Hepatocyte (in vitro differentiated cells): ENCODE measurements around the gene HYCC2. TPM values are rescaled to one million over a fixed set of nuclear protein-coding genes. Genes with fewer than 3 reads are reported as not detected.
"Not testable (repeated sequence)": the region's sequence is repeated elsewhere in the genome, so short reads cannot be mapped to it uniquely, and the experiment has no call there.

Experiments
- DNase-seq: peaks from one replicate; pipeline ENCODE4 v3.0.0-alpha.2; 2016; ENCODE audit warnings: low spot score
- H2AFZ ChIP-seq: fragments of 200-600 bp; sonication (generic); 2 replicates; pipeline ENCODE4 v1.6.0; 2016; ENCODE audit warnings: antibody characterized with exemption, mild to moderate bottlenecking
- H3K27ac ChIP-seq: fragments of 200-600 bp; sonication (generic); 2 replicates; pipeline ENCODE4 v1.5.1; 2016; ENCODE audit warnings: mild to moderate bottlenecking
- H3K27me3 ChIP-seq: fragments of 200-600 bp; sonication (generic); 2 replicates; pipeline ENCODE4 v1.6.1; 2016
- H3K36me3 ChIP-seq: fragments of 200-600 bp; sonication (generic); replicated peaks from 2 replicates; pipeline ENCODE4 v1.5.1; 2016; ENCODE audit warnings: low read depth; ENCODE audit not compliant: insufficient read depth
- H3K4me1 ChIP-seq: fragments of 200-600 bp; sonication (generic); 2 replicates; pipeline ENCODE4 v1.5.1; 2016; ENCODE audit warnings: mild to moderate bottlenecking, moderate library complexity; ENCODE audit not compliant: insufficient read depth
- H3K4me2 ChIP-seq: fragments of 200-600 bp; sonication (generic); 2 replicates; pipeline ENCODE4 v1.6.0; 2016
- H3K4me3 ChIP-seq: fragments of 200-600 bp; sonication (generic); 2 replicates; pipeline ENCODE4 v1.5.1; 2016; ENCODE audit warnings: mild to moderate bottlenecking
- H3K79me2 ChIP-seq: fragments of 200-600 bp; sonication (generic); 2 replicates; pipeline ENCODE4 v1.6.0; 2017; ENCODE audit warnings: mild to moderate bottlenecking
- H3K9me2 ChIP-seq: fragments of 200-600 bp; sonication (generic); replicated peaks from 2 replicates; pipeline ENCODE4 v1.6.0; 2017; ENCODE audit warnings: mild to moderate bottlenecking; ENCODE audit not compliant: insufficient read depth
- H3K9me3 ChIP-seq: fragments of 200-600 bp; sonication (generic); 2 replicates; pipeline ENCODE4 v1.5.1; 2016; ENCODE audit warnings: low read depth, mild to moderate bottlenecking
- H4K20me1 ChIP-seq: fragments of 200-600 bp; sonication (generic); 2 replicates; pipeline ENCODE4 v1.6.0; 2016; ENCODE audit warnings: mild to moderate bottlenecking; ENCODE audit not compliant: insufficient read depth, poor library complexity, severe bottlenecking
- EZH2 ChIP-seq: fragments of 200-600 bp; sonication (generic); IDR thresholded peaks from 2 replicates; pipeline ENCODE4 v1.6.1; 2016; ENCODE audit warnings: antibody characterized with exemption, mild to moderate bottlenecking, borderline replicate concordance
- EZH2phosphoT487 ChIP-seq: fragments of 200-600 bp; sonication (generic); IDR thresholded peaks from one replicate; pipeline ENCODE4 v1.6.1; 2018; ENCODE audit warnings: antibody characterized with exemption, mild to moderate bottlenecking, low read depth, moderate library complexity; ENCODE audit not compliant: unreplicated experiment, severe bottlenecking
- WGBS: methylation state at CpG from one replicate; pipeline ENCODE4 v1.1.6; 2016; ENCODE audit warnings: low lambda C conversion rate; ENCODE audit errors: missing lambda C conversion rate; 5-methylcytosine and 5-hydroxymethylcytosine counted together
- polyA plus RNA-seq: library from polyadenylated mRNA; unstranded; fragments of >200 nt; fragmentation: Nextera tagmentation; extraction: Ambion mirVana; gene quantifications from 2 replicates; pipeline ENCODE4 v1.2.1, GENCODE V29; 2016
- total RNA-seq: library from RNA; depleted of rRNA; stranded (reverse); fragments of >200 nt; gene quantifications from 2 replicates; pipeline ENCODE4 v1.2.3, GENCODE V29; 2014
- TF ChIP-seq, protein P1 (sequence below): fragments of 200-600 bp; sonication (generic); IDR thresholded peaks from 2 replicates; pipeline ENCODE4 v1.5.1; 2016; ENCODE audit warnings: antibody characterized with exemption, mild to moderate bottlenecking; ENCODE audit not compliant: poor library complexity

Gene HYCC2
- total RNA-seq (8.0 and 9.7 TPM in 2 replicates), polyA plus RNA-seq (6.4 and 6.7 TPM in 2 replicates)

DNA sequence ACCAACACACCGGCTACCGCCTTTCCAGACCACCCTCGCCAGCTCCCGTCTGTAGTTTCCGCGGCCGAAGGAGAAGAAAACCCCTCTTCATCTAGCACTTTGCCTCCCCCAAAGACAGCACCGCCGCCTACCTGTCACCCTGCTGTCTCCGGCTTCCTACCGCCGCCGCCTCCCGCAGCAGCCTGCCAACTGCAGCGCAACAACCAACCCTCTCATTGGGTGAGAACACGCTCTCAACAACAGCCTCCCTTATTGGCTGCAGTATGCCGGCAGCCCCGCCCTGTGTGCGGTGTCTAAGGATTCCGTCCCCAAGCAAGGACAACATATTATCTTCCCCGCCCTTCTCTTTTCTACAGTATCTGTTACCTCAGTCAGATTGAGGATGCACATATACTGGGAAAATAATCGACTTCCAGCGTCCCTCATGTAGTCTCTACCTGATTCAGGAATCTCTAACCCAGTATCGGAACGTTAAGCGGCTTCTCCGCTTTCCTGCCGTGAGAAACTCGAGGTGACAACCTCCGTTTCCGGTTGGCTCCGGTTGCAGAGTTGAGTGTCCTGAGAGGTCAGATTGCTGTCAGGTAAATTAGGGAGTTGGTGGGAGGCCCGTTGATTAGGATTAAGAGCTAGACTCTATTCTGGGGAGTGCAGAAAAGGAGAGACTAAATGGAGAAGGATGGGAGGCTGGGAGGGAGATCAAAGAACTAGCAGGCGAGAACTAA lies at the start of gene HYCC2, which contains the start of gene NDUFB3:
TSS of gene HYCC2 (minus strand) at position 193 of the 722 bp plus-strand sequence. CDS start 47,662 bp downstream, outside the sequence.
TSS of gene NDUFB3 (plus strand) at position 523 of the 722 bp plus-strand sequence. CDS start 6,882 bp downstream, outside the sequence.
- Histone ChIP-seq H3K4me1 (peaks cover 21% of the 10 kb centered on the region), H3K4me2 (peak within 1 kb of the TSS; percentile 82), H3K9me2 (no peaks in the 10 kb centered on the region), H3K27ac (peak within 1 kb of the TSS; percentile 91), H3K4me3 (peak within 1 kb of the TSS; percentile 50), H2AFZ (peak within 1 kb of the TSS; percentile 79), H3K27me3 (no peaks in the 10 kb centered on the region), H4K20me1 (peaks cover 4% of the 10 kb centered on the region), H3K9me3 (no peaks in the 10 kb centered on the region), H3K36me3 (no peaks in the 10 kb centered on the region), H3K79me2 (peaks cover 75% of the 10 kb centered on the region)
- no peak for TF ChIP-seq EZH2
- TF ChIP-seq, protein P1, sequence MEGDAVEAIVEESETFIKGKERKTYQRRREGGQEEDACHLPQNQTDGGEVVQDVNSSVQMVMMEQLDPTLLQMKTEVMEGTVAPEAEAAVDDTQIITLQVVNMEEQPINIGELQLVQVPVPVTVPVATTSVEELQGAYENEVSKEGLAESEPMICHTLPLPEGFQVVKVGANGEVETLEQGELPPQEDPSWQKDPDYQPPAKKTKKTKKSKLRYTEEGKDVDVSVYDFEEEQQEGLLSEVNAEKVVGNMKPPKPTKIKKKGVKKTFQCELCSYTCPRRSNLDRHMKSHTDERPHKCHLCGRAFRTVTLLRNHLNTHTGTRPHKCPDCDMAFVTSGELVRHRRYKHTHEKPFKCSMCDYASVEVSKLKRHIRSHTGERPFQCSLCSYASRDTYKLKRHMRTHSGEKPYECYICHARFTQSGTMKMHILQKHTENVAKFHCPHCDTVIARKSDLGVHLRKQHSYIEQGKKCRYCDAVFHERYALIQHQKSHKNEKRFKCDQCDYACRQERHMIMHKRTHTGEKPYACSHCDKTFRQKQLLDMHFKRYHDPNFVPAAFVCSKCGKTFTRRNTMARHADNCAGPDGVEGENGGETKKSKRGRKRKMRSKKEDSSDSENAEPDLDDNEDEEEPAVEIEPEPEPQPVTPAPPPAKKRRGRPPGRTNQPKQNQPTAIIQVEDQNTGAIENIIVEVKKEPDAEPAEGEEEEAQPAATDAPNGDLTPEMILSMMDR = peak; percentile 22
- WGBS = 2% methylated on average over 33 of the region's 34 CpGs
- DNase-seq = peak; percentile 95

DNA sequence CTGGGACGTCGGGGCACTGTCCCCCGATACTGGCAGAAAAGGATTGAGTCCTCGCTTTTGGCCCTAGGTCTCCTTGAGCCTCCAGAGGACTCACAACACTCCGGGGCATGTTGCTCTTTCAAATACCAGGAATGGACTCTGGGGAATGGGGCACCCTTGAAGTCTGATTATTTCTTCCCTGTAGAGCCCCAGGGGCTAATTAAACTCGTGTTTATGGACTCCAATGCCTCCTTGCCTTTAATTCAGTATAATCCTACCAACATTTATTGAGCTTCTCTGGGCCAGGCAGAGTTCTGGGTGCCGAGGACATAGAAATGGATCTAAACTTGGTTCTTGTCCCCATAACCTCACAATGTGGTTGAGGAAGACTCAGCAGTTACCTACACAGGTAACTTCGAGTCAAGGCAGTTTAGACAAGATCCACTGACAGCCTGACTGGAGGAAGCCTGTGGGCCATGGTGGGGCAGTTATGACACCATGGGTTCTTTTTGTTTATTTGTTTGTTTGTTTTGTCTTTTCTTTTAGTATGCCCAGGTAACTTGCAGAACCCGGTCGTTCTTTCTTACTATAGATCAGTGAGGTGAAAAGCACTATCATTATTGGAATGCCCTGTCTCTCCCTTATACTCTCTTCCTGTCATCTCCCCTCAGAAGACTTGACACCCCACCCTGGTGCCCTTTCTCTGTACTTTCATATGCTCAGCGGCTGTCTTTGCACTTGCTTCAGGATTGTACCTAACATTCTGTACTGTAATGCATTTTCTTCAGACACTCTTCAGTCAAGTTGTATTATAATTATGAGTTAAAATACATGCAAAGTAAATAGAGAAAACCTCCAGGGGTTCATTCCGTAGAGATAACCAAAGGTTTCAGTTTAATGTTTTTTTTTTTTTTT lies 47.7 kb upstream of the HYCC2 start:
- Histone ChIP-seq H3K9me2 (no peaks in the 10 kb centered on the region), H3K27ac (peak overlapping the region; percentile 98), H3K4me2 (peak overlapping the region; percentile 89), H3K27me3 (no peaks in the 10 kb centered on the region), H2AFZ (peak overlapping the region; percentile 38), H3K79me2 (peaks cover 71% of the 10 kb centered on the region), H4K20me1 (peaks cover 6% of the 10 kb centered on the region), H3K9me3 (no peaks in the 10 kb centered on the region), H3K4me3 (peak overlapping the region; percentile 40), H3K36me3 (no peaks in the 10 kb centered on the region), H3K4me1 (peaks cover 10% of the 10 kb centered on the region)
- 31% methylated on average over 12 of the region's 12 CpGs for WGBS
- TF ChIP-seq, protein P1 = no peak
- TF ChIP-seq EZH2 (no peak), EZH2phosphoT487 (no peak)
- DNase-seq = peak; percentile 38

DNA sequence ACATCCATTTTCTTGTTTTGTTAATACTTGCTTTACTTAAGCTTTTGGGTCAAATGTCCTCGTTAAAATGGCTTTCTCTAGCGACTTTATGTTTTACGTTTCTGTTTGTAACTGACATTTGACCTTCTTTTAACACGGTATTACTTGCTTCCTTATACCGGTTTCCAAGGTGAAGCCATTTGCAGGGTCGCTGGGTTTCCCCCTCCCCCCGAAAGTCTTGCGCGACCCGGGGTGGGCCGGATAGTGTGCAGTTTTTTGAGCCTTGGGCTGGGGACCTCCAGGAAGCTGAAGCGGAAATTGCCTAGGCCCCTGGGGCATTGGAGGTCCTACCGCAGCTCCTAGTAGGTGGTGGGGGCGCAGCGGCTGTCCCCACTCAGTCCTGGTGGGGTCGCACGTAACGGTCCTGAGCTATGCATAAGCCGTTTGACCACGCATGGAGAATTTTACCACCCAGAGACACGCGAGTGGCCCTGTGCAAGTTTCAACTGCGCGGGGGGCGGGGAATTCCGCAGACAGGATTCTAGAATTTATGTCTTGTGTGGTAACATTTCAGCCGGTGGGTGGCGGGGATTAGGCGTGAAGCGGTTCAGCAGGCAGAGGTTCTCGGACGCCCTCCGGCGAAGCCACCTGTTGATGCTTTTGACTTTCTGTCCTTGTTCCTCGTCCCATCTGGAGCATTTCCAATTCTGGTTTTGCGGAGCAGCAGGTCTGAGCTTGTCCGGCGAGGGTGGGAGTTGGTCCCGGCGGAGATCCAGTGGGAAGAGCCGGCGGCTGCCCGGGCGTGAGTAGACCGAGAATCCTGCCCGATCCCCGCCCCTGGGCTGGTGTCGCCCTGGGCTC lies 46.9 kb upstream of the HYCC2 start:
- TF ChIP-seq, protein P1 = peak; percentile 45
- no peak for TF ChIP-seq EZH2phosphoT487
- Histone ChIP-seq H3K9me3 (no peaks in the 10 kb centered on the region), H3K36me3 (no peaks in the 10 kb centered on the region), H2AFZ (peak overlapping the region; percentile 38), H4K20me1 (peaks cover 6% of the 10 kb centered on the region), H3K4me3 (peak overlapping the region; percentile 40), H3K4me1 (peaks cover 10% of the 10 kb centered on the region), H3K4me2 (peak overlapping the region; percentile 89), H3K27me3 (no peaks in the 10 kb centered on the region), H3K79me2 (peaks cover 63% of the 10 kb centered on the region), H3K9me2 (no peaks in the 10 kb centered on the region), H3K27ac (peak overlapping the region; percentile 98)
- DNase-seq = peak; percentile 89
- WGBS = 4% methylated on average over 48 of the region's 48 CpGs

DNA sequence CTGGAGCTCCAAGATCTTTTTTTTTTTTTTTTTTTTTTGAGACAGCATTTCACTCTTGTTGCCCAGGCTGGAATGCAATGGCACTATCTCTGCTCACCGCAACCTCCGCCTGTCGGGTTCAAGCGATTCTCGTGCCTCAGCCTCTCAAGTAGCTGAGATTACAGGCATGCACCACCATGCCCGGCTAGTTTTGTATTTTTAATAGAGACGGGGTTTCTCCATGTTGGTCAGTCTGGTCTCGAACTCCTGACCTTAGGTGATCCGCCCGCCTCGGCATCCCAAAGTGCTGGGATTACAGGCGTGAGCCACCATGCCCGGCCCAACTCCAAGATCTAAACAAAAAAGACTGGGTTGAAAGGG lies 46.2 kb upstream of the HYCC2 start:
- not testable (repeated sequence) for H3K36me3 ChIP-seq, H2AFZ ChIP-seq, DNase-seq, H3K27me3 ChIP-seq, H4K20me1 ChIP-seq, H3K9me2 ChIP-seq, H3K9me3 ChIP-seq
- Histone ChIP-seq H3K79me2 (peaks cover 57% of the 10 kb centered on the region), H3K4me3 (peak overlapping the region; percentile 40), H3K4me2 (peak overlapping the region; percentile 89), H3K27ac (peak overlapping the region; percentile 98), H3K4me1 (peaks cover 10% of the 10 kb centered on the region)
- WGBS = 77% methylated on average over 13 of the region's 13 CpGs
